Motor neuron (in vitro differentiated cells): Measurements from ENCODE around the gene ATP13A4. TPM values are rescaled to one million over a fixed set of nuclear protein-coding genes. Genes with fewer than 3 reads are reported as not detected.
A peak's percentile ranks its signal among the peaks of the same experiment; 100 is the strongest.

ENCODE experiments used
- ATAC-seq, 8 experiments: fragments of 200-7000 bp; cut with Tn5 transposase; replicated peaks in 6 of 8; 2 replicates each; pipeline ENCODE4 v1.8.0; 2021; ENCODE audit warnings: mild to moderate bottlenecking in 8 of 8, moderate library complexity in 8 of 8
- H3K27ac ChIP-seq, 2 donors: fragments of 250-450 bp; sonication (Bioruptor Pico); 2 replicates each; pipeline ENCODE4 v1.9.0; 2021; ENCODE audit warnings: antibody characterized with exemption in 2 of 2, mild to moderate bottlenecking in 2 of 2, moderate library complexity in 1 of 2
- H3K4me1 ChIP-seq, 2 donors: fragments of 250-450 bp; sonication (Bioruptor Pico); replicated peaks in 1 of 2; 2 replicates each; pipeline ENCODE4 v1.6.1; 2021; ENCODE audit warnings: antibody characterized with exemption in 2 of 2, mild to moderate bottlenecking in 2 of 2, moderate library complexity in 1 of 2
- H3K4me3 ChIP-seq, 5 donors: fragments of 250-450 bp; sonication (Bioruptor Pico); 2 replicates each; pipeline ENCODE4 v1.9.0; 2021; ENCODE audit warnings: antibody characterized with exemption in 5 of 5, mild to moderate bottlenecking in 5 of 5, moderate library complexity in 4 of 5
- WGBS, 10 experiments: fragments of 450-650 bp; shearing (Covaris generic); methylation state at CpG; one replicate each; pipeline ENCODE4 v1.0.0; 2022; 5-methylcytosine and 5-hydroxymethylcytosine counted together
- in situ Hi-C, 9 experiments: fragments of 400-800 bp; cut with MboI; loops; one replicate each; pipeline ENCODE4 v1.15.0; 2021; ENCODE audit warnings: low sequenced_read_pairs in 9 of 9, low pct_unique_long_range_greater_than_20kb in 2 of 9; ENCODE audit not compliant: unreplicated experiment in 9 of 9
- total RNA-seq, 8 experiments: library from RNA; unstranded; fragments of 300-600 nt; gene quantifications; 2 replicates each; pipeline versions ENCODE4 v1.2.3 to v1.2.4, GENCODE V29; 2022

Gene ATP13A4
- total RNA-seq, 8 experiments from 2014 or later, result 0.20 to 5.6 (median 0.92) TPM; not detected in 1

- H3K4me3 ChIP-seq, result no peak overlapping the region
- no peaks in the 10 kb centered on the region for H3K4me1 ChIP-seq
- H3K27ac ChIP-seq, result no peak overlapping the region
- ATAC-seq, result no peak
- in situ Hi-C loops, result no loop called here
Observed at GRCh38 chr3:193586526-193586925, 31.8 kb upstream of the ATP13A4 start.

GRCh38 chr3:193585530-193585929 is 30.8 kb upstream of the ATP13A4 start:
- 50 to 100% (median 81%) methylated on average over 2 to 9 of the region's 9 CpGs; no CpG with 5 or more reads in 1 of the 10 experiments for WGBS, 10 experiments
- Histone ChIP-seq H3K27ac (no peak overlapping the region), H3K4me3 (no peak overlapping the region), H3K4me1 (no peaks in the 10 kb centered on the region)
- in situ Hi-C loops, result no loop called here
- no peak for ATAC-seq

GRCh38 chr3:193574488-193575070 is 19.9 kb upstream of the ATP13A4 start:
- 22 to 100% (median 71%) methylated on average over 1 to 2 of the region's 2 CpGs; no CpG with 5 or more reads in 3 of the 10 experiments for WGBS, 10 experiments
- H3K27ac ChIP-seq, result no peak overlapping the region
- in situ Hi-C loops, result loop anchor here in 8 of 9 experiments (5.0 to 25.0 kb wide), 7 partner anchors 112 to 1012 kb away; no protein-coding TSS in a partner anchor

GRCh38 chr3:193573403-193574191 is 18.9 kb upstream of the ATP13A4 start:
- Histone ChIP-seq H3K27ac (no peak overlapping the region), H3K4me3 (no peak overlapping the region), H3K4me1 (no peaks in the 10 kb centered on the region)
- ATAC-seq, result peak in 3 of 8 experiments; percentile 19 to 82 (median 61)
- 17 to 73% (median 40%) methylated on average over 1 to 4 of the region's 4 CpGs for WGBS, 10 experiments
- in situ Hi-C loops, result loop anchor here in 8 of 9 experiments (5.0 to 25.0 kb wide), 7 partner anchors 111 to 1011 kb away; no protein-coding TSS in a partner anchor

More at GRCh38 chr3:193574488-193575070, 19.9 kb upstream of the ATP13A4 start:
- Histone ChIP-seq H3K4me3 (no peak overlapping the region), H3K4me1 (no peaks in the 10 kb centered on the region)
- peak in 3 of 8 experiments; percentile 27 to 51 (median 37) for ATAC-seq

GRCh38 chr3:193572426-193572908 is 17.8 kb upstream of the ATP13A4 start:
- 0 to 9% (median 5%) methylated on average over 2 to 10 of the region's 10 CpGs; no CpG with 5 or more reads in 2 of the 10 experiments for WGBS, 10 experiments
- in situ Hi-C loops, result loop anchor here in 8 of 9 experiments (5.0 to 25.0 kb wide), 7 partner anchors 110 to 1010 kb away; no protein-coding TSS in a partner anchor
- Histone ChIP-seq H3K4me1 (no peaks in the 10 kb centered on the region), H3K27ac (no peak overlapping the region), H3K4me3 (no peak overlapping the region)
- ATAC-seq, result peak; percentile 73 to 96 (median 93)

GRCh38 chr3:193569119-193569518 is 14.4 kb upstream of the ATP13A4 start:
- in situ Hi-C loops, result loop anchor here in 8 of 9 experiments (10.0 to 25.0 kb wide), 7 partner anchors 104 to 1007 kb away; no protein-coding TSS in a partner anchor

GRCh38 chr3:193564012-193564411 is 9.3 kb upstream of the ATP13A4 start:
- WGBS, 10 experiments, result 0 to 80% (median 42%) methylated on average over 1 of the region's 1 CpG; no CpG with 5 or more reads in 2 of the 10 experiments
- in situ Hi-C loops, result loop anchor here in 8 of 9 experiments (10.0 to 25.0 kb wide), 7 partner anchors 99 to 1002 kb away; no protein-coding TSS in a partner anchor
- H3K27ac ChIP-seq, result no peak overlapping the region
- peak in 4 of 8 experiments; percentile 46 to 75 (median 51) for ATAC-seq
- no peaks in the 10 kb centered on the region for H3K4me1 ChIP-seq
- H3K4me3 ChIP-seq, result no peak overlapping the region

More at GRCh38 chr3:193569119-193569518, 14.4 kb upstream of the ATP13A4 start:
- H3K4me1 ChIP-seq, result no peaks in the 10 kb centered on the region
- H3K27ac ChIP-seq, result no peak overlapping the region
- H3K4me3 ChIP-seq, result no peak overlapping the region
- 79 to 100% (median 88%) methylated on average over 1 to 2 of the region's 2 CpGs; no CpG with 5 or more reads in 2 of the 10 experiments for WGBS, 10 experiments
- no peak for ATAC-seq

GRCh38 chr3:193563426-193563825 is 8.7 kb upstream of the ATP13A4 start:
- in situ Hi-C loops, result loop anchor here in 8 of 9 experiments (10.0 to 25.0 kb wide), 7 partner anchors 99 to 1001 kb away; no protein-coding TSS in a partner anchor
- Histone ChIP-seq H3K27ac (no peak overlapping the region), H3K4me1 (no peaks in the 10 kb centered on the region), H3K4me3 (no peak overlapping the region)
- no peak for ATAC-seq
- 55 to 100% (median 93%) methylated on average over 1 to 3 of the region's 3 CpGs for WGBS, 10 experiments

- H3K27ac ChIP-seq, result no peak overlapping the region
- no peaks in the 10 kb centered on the region for H3K4me1 ChIP-seq
- no peak overlapping the region for H3K4me3 ChIP-seq
- in situ Hi-C loops, result loop anchor here in 8 of 9 experiments (10.0 to 25.0 kb wide), 7 partner anchors 96 to 999 kb away; no protein-coding TSS in a partner anchor
- no peak for ATAC-seq
- 0% methylated on average over 1 of the region's 4 CpGs; no CpG with 5 or more reads in 8 of the 10 experiments for WGBS, 10 experiments
Observed at GRCh38 chr3:193560870-193561269, 6.2 kb upstream of the ATP13A4 start.

GRCh38 chr3:193560091-193560490 is 5.4 kb upstream of the ATP13A4 start:
- no peak overlapping the region for H3K27ac ChIP-seq
- in situ Hi-C loops, result loop anchor here in 8 of 9 experiments (10.0 to 25.0 kb wide), 7 partner anchors 95 to 998 kb away; no protein-coding TSS in a partner anchor
- WGBS, 10 experiments, result 19 to 100% (median 81%) methylated on average over 3 to 4 of the region's 4 CpGs; no CpG with 5 or more reads in 2 of the 10 experiments
- no peak for ATAC-seq
- no peak overlapping the region for H3K4me3 ChIP-seq
- no peaks in the 10 kb centered on the region for H3K4me1 ChIP-seq

GRCh38 chr3:193559100-193559499 is 4.4 kb upstream of the ATP13A4 start:
- ATAC-seq, result no peak
- Histone ChIP-seq H3K4me3 (no peak overlapping the region), H3K27ac (no peak overlapping the region), H3K4me1 (no peaks in the 10 kb centered on the region)
- in situ Hi-C loops, result loop anchor here in 8 of 9 experiments (25.0 kb wide), 5 partner anchors 97 to 997 kb away; no protein-coding TSS in a partner anchor

GRCh38 chr3:193556841-193557240 is 2.1 kb upstream of the ATP13A4 start:
- Histone ChIP-seq H3K4me1 (peaks cover 0 to 4% of the 10 kb centered on the region in 2 donors), H3K27ac (no peak overlapping the region), H3K4me3 (no peak overlapping the region)
- ATAC-seq, result no peak
- 0 to 100% (median 40%) methylated on average over 1 to 2 of the region's 2 CpGs; no CpG with 5 or more reads in 3 of the 10 experiments for WGBS, 10 experiments
- in situ Hi-C loops, result loop anchor here in 8 of 9 experiments (25.0 kb wide), 5 partner anchors 95 to 995 kb away; no protein-coding TSS in a partner anchor
